WTC11 (cell line): Measurements from ENCODE around the gene MAU2. TPM values are rescaled to one million over a fixed set of nuclear protein-coding genes. Genes with fewer than 3 reads are reported as not detected.
A peak's percentile ranks its signal among the peaks of the same experiment; 100 is the strongest.

Experiments used
- CREM ChIP-seq: sonication (generic); formaldehyde crosslinking; IDR thresholded peaks from 2 replicates; pipeline ENCODE4 v1.8.1; 2022; ENCODE audit warnings: mild to moderate bottlenecking, missing genetic modification reagents, moderate library complexity
- ETV6 ChIP-seq: sonication (generic); formaldehyde crosslinking; IDR thresholded peaks from 2 replicates; pipeline ENCODE4 v1.8.1; 2022; ENCODE audit warnings: mild to moderate bottlenecking, missing genetic modification reagents
- GRHL2 ChIP-seq: fragments of 250-450 bp; sonication (Bioruptor Pico); IDR thresholded peaks from 2 replicates; pipeline ENCODE4 v1.8.0; 2022; ENCODE audit warnings: mild to moderate bottlenecking, moderate library complexity; ENCODE audit not compliant: insufficient replicate concordance, severe bottlenecking
- MYBL2 ChIP-seq: sonication (generic); formaldehyde crosslinking; IDR thresholded peaks from 2 replicates; pipeline ENCODE4 v1.8.1; 2023; ENCODE audit warnings: mild to moderate bottlenecking, moderate library complexity, missing genetic modification reagents
- NR3C1 ChIP-seq: sonication (generic); formaldehyde crosslinking; conservative IDR thresholded peaks from 2 replicates; pipeline ENCODE4 v1.8.1; 2023; ENCODE audit warnings: low read depth, mild to moderate bottlenecking, missing genetic modification reagents
- OVOL2 ChIP-seq: fragments of 250-450 bp; sonication (Bioruptor Pico); IDR thresholded peaks from 2 replicates; pipeline ENCODE4 v1.9.0; 2021; ENCODE audit warnings: mild to moderate bottlenecking, borderline replicate concordance
- TEAD1 ChIP-seq: sonication (generic); formaldehyde crosslinking; IDR thresholded peaks from 2 replicates; pipeline ENCODE4 v1.8.0; 2022; ENCODE audit warnings: mild to moderate bottlenecking, missing genetic modification reagents
- ZNF671 ChIP-seq: fragments of 250-450 bp; sonication (Bioruptor Pico); IDR thresholded peaks from 2 replicates; pipeline ENCODE4 v1.8.0; 2021; ENCODE audit warnings: mild to moderate bottlenecking
- total RNA-seq: library from RNA; stranded (reverse); gene quantifications from 3 replicates; pipeline ENCODE4 v1.2.3, GENCODE V29; 2021
- TF ChIP-seq, protein P1 (sequence below): sonication (generic); formaldehyde crosslinking; IDR thresholded peaks from 2 replicates; pipeline ENCODE4 v1.8.0; 2022; ENCODE audit warnings: missing genetic modification reagents
- TF ChIP-seq, protein P2 (sequence below): sonication (generic); formaldehyde crosslinking; IDR thresholded peaks from 2 replicates; pipeline ENCODE4 v1.8.1; 2023; ENCODE audit warnings: mild to moderate bottlenecking, missing genetic modification reagents, moderate library complexity
- TF ChIP-seq, protein P3 (sequence below): sonication (generic); formaldehyde crosslinking; IDR thresholded peaks from 2 replicates; pipeline ENCODE4 v1.8.1; 2022; ENCODE audit warnings: low read depth, missing genetic modification reagents, borderline replicate concordance
- TF ChIP-seq, protein P4 (sequence below): fragments of 200-600 bp; IDR thresholded peaks from 2 replicates; pipeline ENCODE4 v1.8.0; 2022; ENCODE audit warnings: antibody characterized with exemption
- TF ChIP-seq, protein P5 (sequence below): sonication (generic); formaldehyde crosslinking; IDR thresholded peaks from 2 replicates; pipeline ENCODE4 v1.8.0; 2022; ENCODE audit warnings: mild to moderate bottlenecking, missing genetic modification reagents
- TF ChIP-seq, protein P6 (sequence below): sonication (generic); formaldehyde crosslinking; conservative IDR thresholded peaks from 2 replicates; pipeline ENCODE4 v1.8.1; 2022; ENCODE audit warnings: mild to moderate bottlenecking, missing genetic modification reagents
- TF ChIP-seq, protein P7 (sequence below): sonication (generic); formaldehyde crosslinking; IDR thresholded peaks from 2 replicates; pipeline ENCODE4 v1.8.1; 2023; ENCODE audit warnings: mild to moderate bottlenecking, moderate library complexity, missing genetic modification reagents
- TF ChIP-seq, protein P8 (sequence below): fragments of 250-450 bp; sonication (Bioruptor Pico); IDR thresholded peaks from 2 replicates; pipeline ENCODE4 v1.9.0; 2021; ENCODE audit warnings: mild to moderate bottlenecking

The MAU2 gene
- total RNA-seq, 1 experiment from 2014 or later: 56.8 TPM

DNA sequence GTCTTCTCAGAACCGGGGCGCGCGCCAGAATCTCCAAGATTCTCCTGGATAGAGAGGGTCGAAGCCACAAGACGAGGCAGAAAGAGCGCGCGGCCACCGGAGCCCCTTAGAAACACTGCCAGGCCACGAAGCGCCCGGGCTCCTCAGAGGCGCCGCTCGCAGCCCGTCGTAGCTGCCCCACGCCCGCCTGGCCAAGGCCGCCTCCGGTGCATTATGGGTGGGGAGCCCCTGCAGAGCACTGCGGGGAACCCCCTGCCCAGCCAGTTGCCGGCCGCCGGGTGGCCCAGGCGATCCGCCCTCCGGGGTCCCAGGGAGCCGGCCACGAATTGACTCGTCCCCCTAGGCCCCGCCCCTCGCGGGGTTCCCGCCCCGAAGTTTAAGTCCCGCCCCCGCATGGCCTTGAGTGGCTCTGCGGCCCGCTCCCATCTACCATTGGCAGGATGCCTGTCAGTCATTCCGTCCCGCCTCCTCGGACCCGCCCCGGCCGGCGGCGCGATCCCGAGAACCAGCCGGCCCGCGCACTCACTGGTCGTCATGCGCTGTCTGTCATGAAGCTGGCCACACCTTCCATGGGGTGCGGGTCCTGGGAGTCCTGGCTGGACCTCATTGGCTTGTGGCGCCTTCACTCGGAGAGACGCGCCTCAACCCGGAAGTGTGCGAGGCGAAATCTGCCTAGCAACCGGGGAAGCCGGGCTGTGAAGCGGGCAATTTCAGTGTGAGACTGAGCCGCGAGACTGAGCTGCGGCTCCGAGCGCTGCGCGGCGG is 64.7 kb downstream of the MAU2 start (continued):
- TF ChIP-seq, protein P1, sequence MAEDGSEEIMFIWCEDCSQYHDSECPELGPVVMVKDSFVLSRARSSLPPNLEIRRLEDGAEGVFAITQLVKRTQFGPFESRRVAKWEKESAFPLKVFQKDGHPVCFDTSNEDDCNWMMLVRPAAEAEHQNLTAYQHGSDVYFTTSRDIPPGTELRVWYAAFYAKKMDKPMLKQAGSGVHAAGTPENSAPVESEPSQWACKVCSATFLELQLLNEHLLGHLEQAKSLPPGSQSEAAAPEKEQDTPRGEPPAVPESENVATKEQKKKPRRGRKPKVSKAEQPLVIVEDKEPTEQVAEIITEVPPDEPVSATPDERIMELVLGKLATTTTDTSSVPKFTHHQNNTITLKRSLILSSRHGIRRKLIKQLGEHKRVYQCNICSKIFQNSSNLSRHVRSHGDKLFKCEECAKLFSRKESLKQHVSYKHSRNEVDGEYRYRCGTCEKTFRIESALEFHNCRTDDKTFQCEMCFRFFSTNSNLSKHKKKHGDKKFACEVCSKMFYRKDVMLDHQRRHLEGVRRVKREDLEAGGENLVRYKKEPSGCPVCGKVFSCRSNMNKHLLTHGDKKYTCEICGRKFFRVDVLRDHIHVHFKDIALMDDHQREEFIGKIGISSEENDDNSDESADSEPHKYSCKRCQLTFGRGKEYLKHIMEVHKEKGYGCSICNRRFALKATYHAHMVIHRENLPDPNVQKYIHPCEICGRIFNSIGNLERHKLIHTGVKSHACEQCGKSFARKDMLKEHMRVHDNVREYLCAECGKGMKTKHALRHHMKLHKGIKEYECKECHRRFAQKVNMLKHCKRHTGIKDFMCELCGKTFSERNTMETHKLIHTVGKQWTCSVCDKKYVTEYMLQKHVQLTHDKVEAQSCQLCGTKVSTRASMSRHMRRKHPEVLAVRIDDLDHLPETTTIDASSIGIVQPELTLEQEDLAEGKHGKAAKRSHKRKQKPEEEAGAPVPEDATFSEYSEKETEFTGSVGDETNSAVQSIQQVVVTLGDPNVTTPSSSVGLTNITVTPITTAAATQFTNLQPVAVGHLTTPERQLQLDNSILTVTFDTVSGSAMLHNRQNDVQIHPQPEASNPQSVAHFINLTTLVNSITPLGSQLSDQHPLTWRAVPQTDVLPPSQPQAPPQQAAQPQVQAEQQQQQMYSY (CRISPR knock-in tag): no peak
- TF ChIP-seq GRHL2 (CRISPR knock-in tag) (no peak), ZNF671 (no peak), NR3C1 (no peak), ETV6 (CRISPR knock-in tag) (peak; percentile 91), CREM (CRISPR knock-in tag) (peak; percentile 41; the same call in 1 of the 2 replicates), MYBL2 (CRISPR knock-in tag) (peak; percentile 48; the same call in 1 of the 2 replicates), TEAD1 (CRISPR knock-in tag) (peak; percentile 30; the same call in 1 of the 2 replicates), OVOL2 (CRISPR knock-in tag) (no peak)
- TF ChIP-seq, protein P2, sequence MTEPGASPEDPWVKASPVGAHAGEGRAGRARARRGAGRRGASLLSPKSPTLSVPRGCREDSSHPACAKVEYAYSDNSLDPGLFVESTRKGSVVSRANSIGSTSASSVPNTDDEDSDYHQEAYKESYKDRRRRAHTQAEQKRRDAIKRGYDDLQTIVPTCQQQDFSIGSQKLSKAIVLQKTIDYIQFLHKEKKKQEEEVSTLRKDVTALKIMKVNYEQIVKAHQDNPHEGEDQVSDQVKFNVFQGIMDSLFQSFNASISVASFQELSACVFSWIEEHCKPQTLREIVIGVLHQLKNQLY (CRISPR knock-in tag): no peak
- TF ChIP-seq, protein P3, sequence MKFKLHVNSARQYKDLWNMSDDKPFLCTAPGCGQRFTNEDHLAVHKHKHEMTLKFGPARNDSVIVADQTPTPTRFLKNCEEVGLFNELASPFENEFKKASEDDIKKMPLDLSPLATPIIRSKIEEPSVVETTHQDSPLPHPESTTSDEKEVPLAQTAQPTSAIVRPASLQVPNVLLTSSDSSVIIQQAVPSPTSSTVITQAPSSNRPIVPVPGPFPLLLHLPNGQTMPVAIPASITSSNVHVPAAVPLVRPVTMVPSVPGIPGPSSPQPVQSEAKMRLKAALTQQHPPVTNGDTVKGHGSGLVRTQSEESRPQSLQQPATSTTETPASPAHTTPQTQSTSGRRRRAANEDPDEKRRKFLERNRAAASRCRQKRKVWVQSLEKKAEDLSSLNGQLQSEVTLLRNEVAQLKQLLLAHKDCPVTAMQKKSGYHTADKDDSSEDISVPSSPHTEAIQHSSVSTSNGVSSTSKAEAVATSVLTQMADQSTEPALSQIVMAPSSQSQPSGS (CRISPR knock-in tag): no peak
- TF ChIP-seq, protein P4, sequence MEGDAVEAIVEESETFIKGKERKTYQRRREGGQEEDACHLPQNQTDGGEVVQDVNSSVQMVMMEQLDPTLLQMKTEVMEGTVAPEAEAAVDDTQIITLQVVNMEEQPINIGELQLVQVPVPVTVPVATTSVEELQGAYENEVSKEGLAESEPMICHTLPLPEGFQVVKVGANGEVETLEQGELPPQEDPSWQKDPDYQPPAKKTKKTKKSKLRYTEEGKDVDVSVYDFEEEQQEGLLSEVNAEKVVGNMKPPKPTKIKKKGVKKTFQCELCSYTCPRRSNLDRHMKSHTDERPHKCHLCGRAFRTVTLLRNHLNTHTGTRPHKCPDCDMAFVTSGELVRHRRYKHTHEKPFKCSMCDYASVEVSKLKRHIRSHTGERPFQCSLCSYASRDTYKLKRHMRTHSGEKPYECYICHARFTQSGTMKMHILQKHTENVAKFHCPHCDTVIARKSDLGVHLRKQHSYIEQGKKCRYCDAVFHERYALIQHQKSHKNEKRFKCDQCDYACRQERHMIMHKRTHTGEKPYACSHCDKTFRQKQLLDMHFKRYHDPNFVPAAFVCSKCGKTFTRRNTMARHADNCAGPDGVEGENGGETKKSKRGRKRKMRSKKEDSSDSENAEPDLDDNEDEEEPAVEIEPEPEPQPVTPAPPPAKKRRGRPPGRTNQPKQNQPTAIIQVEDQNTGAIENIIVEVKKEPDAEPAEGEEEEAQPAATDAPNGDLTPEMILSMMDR: no peak
- TF ChIP-seq, protein P5, sequence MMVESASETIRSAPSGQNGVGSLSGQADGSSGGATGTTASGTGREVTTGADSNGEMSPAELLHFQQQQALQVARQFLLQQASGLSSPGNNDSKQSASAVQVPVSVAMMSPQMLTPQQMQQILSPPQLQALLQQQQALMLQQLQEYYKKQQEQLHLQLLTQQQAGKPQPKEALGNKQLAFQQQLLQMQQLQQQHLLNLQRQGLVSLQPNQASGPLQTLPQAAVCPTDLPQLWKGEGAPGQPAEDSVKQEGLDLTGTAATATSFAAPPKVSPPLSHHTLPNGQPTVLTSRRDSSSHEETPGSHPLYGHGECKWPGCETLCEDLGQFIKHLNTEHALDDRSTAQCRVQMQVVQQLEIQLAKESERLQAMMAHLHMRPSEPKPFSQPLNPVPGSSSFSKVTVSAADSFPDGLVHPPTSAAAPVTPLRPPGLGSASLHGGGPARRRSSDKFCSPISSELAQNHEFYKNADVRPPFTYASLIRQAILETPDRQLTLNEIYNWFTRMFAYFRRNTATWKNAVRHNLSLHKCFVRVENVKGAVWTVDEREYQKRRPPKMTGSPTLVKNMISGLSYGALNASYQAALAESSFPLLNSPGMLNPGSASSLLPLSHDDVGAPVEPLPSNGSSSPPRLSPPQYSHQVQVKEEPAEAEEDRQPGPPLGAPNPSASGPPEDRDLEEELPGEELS: peak; percentile 87
- TF ChIP-seq, protein P6, sequence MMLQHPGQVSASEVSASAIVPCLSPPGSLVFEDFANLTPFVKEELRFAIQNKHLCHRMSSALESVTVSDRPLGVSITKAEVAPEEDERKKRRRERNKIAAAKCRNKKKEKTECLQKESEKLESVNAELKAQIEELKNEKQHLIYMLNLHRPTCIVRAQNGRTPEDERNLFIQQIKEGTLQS (CRISPR knock-in tag): no peak
- TF ChIP-seq, protein P7, sequence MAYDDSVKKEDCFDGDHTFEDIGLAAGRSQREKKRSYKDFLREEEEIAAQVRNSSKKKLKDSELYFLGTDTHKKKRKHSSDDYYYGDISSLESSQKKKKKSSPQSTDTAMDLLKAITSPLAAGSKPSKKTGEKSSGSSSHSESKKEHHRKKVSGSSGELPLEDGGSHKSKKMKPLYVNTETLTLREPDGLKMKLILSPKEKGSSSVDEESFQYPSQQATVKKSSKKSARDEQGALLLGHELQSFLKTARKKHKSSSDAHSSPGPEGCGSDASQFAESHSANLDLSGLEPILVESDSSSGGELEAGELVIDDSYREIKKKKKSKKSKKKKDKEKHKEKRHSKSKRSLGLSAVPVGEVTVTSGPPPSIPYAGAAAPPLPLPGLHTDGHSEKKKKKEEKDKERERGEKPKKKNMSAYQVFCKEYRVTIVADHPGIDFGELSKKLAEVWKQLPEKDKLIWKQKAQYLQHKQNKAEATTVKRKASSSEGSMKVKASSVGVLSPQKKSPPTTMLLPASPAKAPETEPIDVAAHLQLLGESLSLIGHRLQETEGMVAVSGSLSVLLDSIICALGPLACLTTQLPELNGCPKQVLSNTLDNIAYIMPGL: no peak
- TF ChIP-seq, protein P8, sequence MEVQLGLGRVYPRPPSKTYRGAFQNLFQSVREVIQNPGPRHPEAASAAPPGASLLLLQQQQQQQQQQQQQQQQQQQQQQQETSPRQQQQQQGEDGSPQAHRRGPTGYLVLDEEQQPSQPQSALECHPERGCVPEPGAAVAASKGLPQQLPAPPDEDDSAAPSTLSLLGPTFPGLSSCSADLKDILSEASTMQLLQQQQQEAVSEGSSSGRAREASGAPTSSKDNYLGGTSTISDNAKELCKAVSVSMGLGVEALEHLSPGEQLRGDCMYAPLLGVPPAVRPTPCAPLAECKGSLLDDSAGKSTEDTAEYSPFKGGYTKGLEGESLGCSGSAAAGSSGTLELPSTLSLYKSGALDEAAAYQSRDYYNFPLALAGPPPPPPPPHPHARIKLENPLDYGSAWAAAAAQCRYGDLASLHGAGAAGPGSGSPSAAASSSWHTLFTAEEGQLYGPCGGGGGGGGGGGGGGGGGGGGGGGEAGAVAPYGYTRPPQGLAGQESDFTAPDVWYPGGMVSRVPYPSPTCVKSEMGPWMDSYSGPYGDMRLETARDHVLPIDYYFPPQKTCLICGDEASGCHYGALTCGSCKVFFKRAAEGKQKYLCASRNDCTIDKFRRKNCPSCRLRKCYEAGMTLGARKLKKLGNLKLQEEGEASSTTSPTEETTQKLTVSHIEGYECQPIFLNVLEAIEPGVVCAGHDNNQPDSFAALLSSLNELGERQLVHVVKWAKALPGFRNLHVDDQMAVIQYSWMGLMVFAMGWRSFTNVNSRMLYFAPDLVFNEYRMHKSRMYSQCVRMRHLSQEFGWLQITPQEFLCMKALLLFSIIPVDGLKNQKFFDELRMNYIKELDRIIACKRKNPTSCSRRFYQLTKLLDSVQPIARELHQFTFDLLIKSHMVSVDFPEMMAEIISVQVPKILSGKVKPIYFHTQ: no peak
